ENCODE data around the gene CAPN3. TPM values are rescaled to one million over a fixed set of nuclear protein-coding genes. Genes with fewer than 3 reads are reported as not detected.

Gene CAPN3
- polyA plus RNA-seq, 2 of the 4 experiments (the other 2 are of a cell fraction) = 0.25 to 1.1 TPM

- Histone ChIP-seq H3K9me3 (no peaks in the 10 kb centered on the region), H3K27ac (no peak overlapping the region), H3K4me3 (no peak overlapping the region), H3K4me1 (no peaks in the 10 kb centered on the region), H3K4me2 (no peak overlapping the region)
- ChIA-PET POLR2A (no interaction called here), CTCF (no interaction called here)
- TF ChIP-seq EHF (CRISPR knock-in tag; IDR thresholded peaks at IDR 0.05) = no peak
- TF ChIP-seq EP300 (IDR thresholded peaks at IDR 0.05) = no peak
- TF ChIP-seq CTCF (IDR thresholded peaks at IDR 0.05) = no peak
- TF ChIP-seq USF2 (IDR thresholded peaks at IDR 0.05) = no peak
- TF ChIP-seq RNF2 (IDR thresholded peaks at IDR 0.05; ENCODE audit: borderline replicate concordance, low read depth) = no peak
- TF ChIP-seq POLR2AphosphoS2 (conservative IDR thresholded peaks at IDR 0.05; ENCODE audit: low read length) = no peak
- TF ChIP-seq CBX8 (IDR thresholded peaks at IDR 0.05) = no peak
- TF ChIP-seq ELK1 (IDR thresholded peaks at IDR 0.05; ENCODE audit: low read depth, low read length) = no peak
- TF ChIP-seq RARB (CRISPR knock-in tag; IDR thresholded peaks at IDR 0.05) = no peak
- TF ChIP-seq NPAS2 (CRISPR knock-in tag; IDR thresholded peaks at IDR 0.05; ENCODE audit: borderline replicate concordance) = no peak
- no peak for TF ChIP-seq HOXB5 (CRISPR knock-in tag; IDR thresholded peaks at IDR 0.05)
- no peak for TF ChIP-seq PHF8 (IDR thresholded peaks at IDR 0.05; ENCODE audit: borderline replicate concordance, low read depth)
- TF ChIP-seq RAD21 (conservative IDR thresholded peaks at IDR 0.05 in 1 of 2, IDR thresholded peaks at IDR 0.05 in 1 of 2) = no peak
- TF ChIP-seq REST (IDR thresholded peaks at IDR 0.05) = no peak
- TF ChIP-seq MAX (IDR thresholded peaks at IDR 0.05) = no peak
- no peak for ATAC-seq
- no peak for DNase-seq (ENCODE audit: low read depth in 1 of 2, low spot score in 1 of 2)
- no peak for FAIRE-seq
- 75% methylated on average over 5 of the region's 5 CpGs for WGBS (ENCODE audit: missing lambda C conversion rate)
These were observed 2.5 kb upstream of the CAPN3 start for GRCh38 chr15:42356851-42357250.

- CTCF ChIA-PET = interaction anchor here (0.6 to 0.7 kb wide), 2 partner anchors 171 to 302 kb away, joined by 3 to 4 read pairs; no protein-coding TSS in a partner anchor
- FAIRE-seq = no peak
- H3K27ac ChIP-seq = no peak overlapping the region
- ATAC-seq = no peak
- POLR2A ChIA-PET = no interaction called here
- H3K9me3 ChIP-seq = no peaks in the 10 kb centered on the region
- no peak overlapping the region for H3K4me3 ChIP-seq
- no peak overlapping the region for H3K4me2 ChIP-seq
- H3K4me1 ChIP-seq = no peaks in the 10 kb centered on the region
- 57% methylated on average over 2 of the region's 2 CpGs for WGBS (ENCODE audit: missing lambda C conversion rate)
- DNase-seq (ENCODE audit: low read depth in 1 of 2, low spot score in 1 of 2) = no peak
- TF ChIP-seq HMGXB4 (CRISPR knock-in tag; IDR thresholded peaks at IDR 0.05; ENCODE audit: borderline replicate concordance) = no peak
- no peak for TF ChIP-seq ZSCAN20 (CRISPR knock-in tag; IDR thresholded peaks at IDR 0.05)
- no peak for TF ChIP-seq RAD21 (conservative IDR thresholded peaks at IDR 0.05 in 1 of 2, IDR thresholded peaks at IDR 0.05 in 1 of 2)
- no peak for TF ChIP-seq CHD2 (IDR thresholded peaks at IDR 0.05; ENCODE audit: low read length, partially characterized antibody)
- TF ChIP-seq BCL3 (IDR thresholded peaks at IDR 0.05) = no peak
- TF ChIP-seq CTCF (IDR thresholded peaks at IDR 0.05) = no peak
- TF ChIP-seq RNF2 (IDR thresholded peaks at IDR 0.05; ENCODE audit: borderline replicate concordance, low read depth) = no peak
- no peak for TF ChIP-seq RARB (CRISPR knock-in tag; IDR thresholded peaks at IDR 0.05)
- no peak for TF ChIP-seq ZFP36 (IDR thresholded peaks at IDR 0.05; ENCODE audit: borderline replicate concordance, partially characterized antibody)
- no peak for TF ChIP-seq EHMT2 (IDR thresholded peaks at IDR 0.05; ENCODE audit: low read depth)
- TF ChIP-seq FOSL2 (IDR thresholded peaks at IDR 0.05) = no peak
- TF ChIP-seq FOSL2 (CRISPR knock-in tag; IDR thresholded peaks at IDR 0.05) = no peak
These were observed 1.2 kb upstream of the CAPN3 start for GRCh38 chr15:42358141-42358540.
